ENCODE results near the gene APOBEC3G.
A peak's percentile ranks its signal among the peaks of the same experiment; 100 is the strongest.
"Not testable (repeated sequence)": the region's sequence is repeated elsewhere in the genome, so short reads cannot be mapped to it uniquely, and the experiment has no call there.

Gene APOBEC3G

DNA sequence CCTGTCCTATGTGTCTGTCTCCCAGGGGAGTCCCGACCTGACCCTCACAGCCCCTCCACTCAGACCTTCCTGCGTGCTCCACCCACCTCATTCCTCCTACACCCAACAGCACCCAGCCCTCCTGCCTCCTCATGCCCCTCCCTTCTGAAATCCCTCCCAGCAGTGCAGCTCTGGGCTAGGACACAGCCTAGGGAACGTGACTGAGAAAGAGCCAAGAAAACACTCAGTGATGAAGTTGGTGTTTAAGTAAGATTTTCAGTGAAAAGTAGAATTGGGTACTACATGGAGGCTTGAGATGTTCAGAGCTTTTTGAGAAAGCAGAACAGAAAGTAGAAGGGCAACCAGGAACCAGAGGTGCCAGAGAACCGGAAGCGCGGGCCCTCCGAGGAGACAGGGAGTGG is 4.5 kb upstream of the APOBEC3G start:
- not testable (repeated sequence) for DNase-seq (ENCODE audit: insufficient read length, low spot score)
- peak; percentile 89 for FAIRE-seq
- peak; percentile 90 for TF ChIP-seq SPI1 (IDR thresholded peaks at IDR 0.05; ENCODE audit: low read depth, low read length)

DNA sequence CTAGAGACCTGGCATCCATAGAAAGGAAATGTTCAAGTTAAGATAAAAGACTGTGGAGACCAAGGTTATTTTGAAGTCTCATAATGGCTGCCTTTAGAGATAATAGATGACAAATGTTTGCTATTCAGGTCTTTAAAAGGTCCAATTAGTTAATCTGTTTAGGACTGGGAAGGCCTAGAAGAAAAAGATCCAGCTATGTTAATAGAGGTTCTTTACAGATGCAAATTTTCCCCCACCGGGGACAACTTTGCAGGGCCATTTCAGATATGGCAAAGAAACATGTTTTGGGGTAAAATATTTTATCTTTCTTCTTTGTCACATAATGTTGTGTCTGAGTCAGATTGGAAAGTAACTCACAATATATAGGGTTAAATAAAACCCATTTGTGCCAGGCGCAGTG is 3.1 kb upstream of the APOBEC3G start:
- TF ChIP-seq POLR2A (IDR thresholded peaks at IDR 0.05; ENCODE audit: low read depth, low read length) = no peak
- TF ChIP-seq POLR2AphosphoS5 (IDR thresholded peaks at IDR 0.05; ENCODE audit: low read depth, low read length) = no peak
- no peak for TF ChIP-seq POU2F2 (IDR thresholded peaks at IDR 0.05; ENCODE audit: low read depth, low read length)
- TF ChIP-seq TAF1 (IDR thresholded peaks at IDR 0.05; ENCODE audit: low read depth, low read length) = no peak
- no peak for TF ChIP-seq PAX5 (IDR thresholded peaks at IDR 0.05; ENCODE audit: insufficient read depth, low read length, severe bottlenecking)
- no peak for TF ChIP-seq SPI1 (IDR thresholded peaks at IDR 0.05; ENCODE audit: low read depth, low read length)
- DNase-seq (ENCODE audit: insufficient read length, low spot score) = no peak
- no peak for FAIRE-seq

- not testable (repeated sequence) for DNase-seq (ENCODE audit: insufficient read length, low spot score)
- FAIRE-seq = peak; percentile 35
- peak; percentile 74; the same call in 1 of the 2 replicates for TF ChIP-seq POU2F2 (IDR thresholded peaks at IDR 0.05; ENCODE audit: low read depth, low read length)
Measured at GRCh38 chr22:39076155-39077025, 685 bp upstream of the APOBEC3G start.

DNA sequence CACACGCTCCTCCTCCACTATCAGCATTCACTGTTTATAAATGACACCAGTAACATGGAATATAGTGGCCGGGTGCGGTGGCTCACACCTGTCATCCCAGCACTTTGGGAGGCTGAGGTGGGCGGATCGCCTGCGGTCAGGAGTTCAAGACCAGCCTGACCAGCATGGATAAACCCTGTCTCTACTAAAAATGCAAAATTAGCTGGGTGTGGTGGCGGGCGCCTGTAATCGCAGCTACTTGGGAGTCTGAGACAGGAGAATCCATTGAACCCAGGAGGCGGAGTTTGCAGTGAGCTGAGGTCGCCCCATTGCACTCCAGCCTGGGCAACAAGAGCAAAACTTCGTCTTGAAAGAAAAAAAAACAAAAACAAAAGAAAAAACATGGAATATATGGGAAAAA is 837 bp downstream of the APOBEC3G start:
- FAIRE-seq = peak; percentile 68
- not testable (repeated sequence) for DNase-seq (ENCODE audit: insufficient read length, low spot score)

DNA sequence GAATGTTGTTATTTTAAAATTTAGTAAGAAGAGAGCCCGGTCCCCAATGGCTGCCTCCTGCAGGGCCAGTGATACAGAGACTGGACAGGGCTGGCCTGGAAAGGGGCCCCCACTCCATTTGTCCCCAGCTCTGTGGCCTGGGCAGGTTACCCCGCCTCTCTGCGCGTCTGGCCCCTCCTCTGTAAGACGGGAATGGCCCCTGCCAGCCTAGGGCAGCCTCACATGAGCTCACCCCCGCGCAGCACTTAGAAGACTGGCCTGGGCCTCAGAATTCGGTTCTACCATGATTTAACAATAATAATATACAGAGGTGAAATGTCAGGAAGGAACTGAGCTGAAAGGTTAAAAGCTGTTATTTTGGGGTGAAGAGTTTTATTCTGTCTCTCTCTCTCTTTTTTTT is 1.3 kb downstream of the APOBEC3G start:
- no peak for DNase-seq (ENCODE audit: insufficient read length, low spot score)
- no peak for FAIRE-seq
- TF ChIP-seq TAF1 (IDR thresholded peaks at IDR 0.05; ENCODE audit: low read depth, low read length) = no peak
- TF ChIP-seq POLR2AphosphoS5 (IDR thresholded peaks at IDR 0.05; ENCODE audit: low read depth, low read length) = no peak
- no peak for TF ChIP-seq SPI1 (IDR thresholded peaks at IDR 0.05; ENCODE audit: low read depth, low read length)
- TF ChIP-seq PAX5 (IDR thresholded peaks at IDR 0.05; ENCODE audit: insufficient read depth, low read length, severe bottlenecking) = no peak
- TF ChIP-seq POLR2A (IDR thresholded peaks at IDR 0.05; ENCODE audit: low read depth, low read length) = no peak
- no peak for TF ChIP-seq POU2F2 (IDR thresholded peaks at IDR 0.05; ENCODE audit: low read depth, low read length)

DNA sequence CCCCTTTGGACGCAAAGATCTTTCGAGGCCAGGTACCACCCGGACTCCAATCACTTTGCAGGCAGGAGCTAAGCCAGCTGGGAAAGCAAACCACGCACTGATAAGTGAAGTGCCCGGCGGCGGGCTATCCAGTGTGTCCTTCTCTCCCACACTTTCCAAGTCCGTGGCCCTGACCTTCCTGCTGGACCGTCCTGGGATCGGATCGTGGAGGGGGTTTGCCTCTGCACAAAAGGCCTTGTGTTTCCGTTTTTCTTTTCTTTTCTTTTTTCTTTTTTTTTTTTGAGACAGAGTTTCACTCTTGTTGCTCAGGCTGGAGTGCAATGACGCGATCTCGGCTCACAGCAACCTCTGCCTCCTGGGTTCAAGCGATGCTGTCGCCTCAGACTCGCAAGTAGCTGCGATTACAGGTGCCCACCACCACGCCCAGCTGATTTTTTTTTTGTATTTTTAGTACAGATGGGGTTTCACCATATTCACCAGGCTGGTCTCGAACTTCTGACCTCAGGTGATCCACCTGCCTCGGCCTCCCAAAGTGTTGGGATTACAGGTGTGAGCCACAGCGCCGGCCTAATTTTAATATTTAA is 2.1 kb downstream of the APOBEC3G start:
- not testable (repeated sequence) for DNase-seq (ENCODE audit: insufficient read length, low spot score)
- FAIRE-seq = peak; percentile 77

DNA sequence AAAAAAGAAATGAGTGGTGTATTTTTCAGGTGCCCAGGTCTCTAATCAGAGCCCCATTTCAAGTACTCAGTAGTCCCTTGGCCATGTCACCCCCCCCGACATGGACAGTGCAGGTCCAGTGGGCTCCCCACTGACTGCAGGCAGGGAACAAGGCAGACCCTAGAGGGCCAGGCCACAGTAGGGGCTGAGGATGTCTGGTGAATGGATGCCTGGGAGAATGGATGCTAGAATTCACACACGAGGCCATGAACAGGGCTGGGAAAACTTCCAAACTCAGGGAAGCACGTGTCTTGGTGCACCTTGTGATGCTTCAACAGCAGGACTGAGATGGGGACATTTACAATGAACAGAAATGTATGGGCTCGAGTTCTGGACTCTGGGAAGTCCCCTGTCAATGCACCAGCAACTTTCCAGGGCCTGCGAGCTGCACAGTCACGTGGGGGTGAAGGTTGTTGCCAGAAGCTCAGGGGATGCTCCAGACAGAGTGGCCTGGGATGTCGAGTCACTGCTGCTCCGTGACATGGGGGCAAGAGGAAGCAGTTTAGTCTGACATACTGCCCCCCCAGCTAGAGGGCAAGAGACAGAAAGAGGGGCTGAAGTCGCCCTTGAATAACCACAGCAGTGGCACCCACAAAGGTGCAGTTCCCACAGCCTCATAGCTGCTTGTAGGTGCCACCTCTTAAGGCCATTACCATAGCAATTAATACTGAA is 3.1 kb downstream of the APOBEC3G start:
- DNase-seq (ENCODE audit: insufficient read length, low spot score) (no peak), FAIRE-seq (peak; percentile 89)
- TF ChIP-seq TAF1 (IDR thresholded peaks at IDR 0.05; ENCODE audit: low read depth, low read length) (no peak), POLR2AphosphoS5 (IDR thresholded peaks at IDR 0.05; ENCODE audit: low read depth, low read length) (no peak), POLR2A (IDR thresholded peaks at IDR 0.05; ENCODE audit: low read depth, low read length) (no peak), PAX5 (IDR thresholded peaks at IDR 0.05; ENCODE audit: insufficient read depth, low read length, severe bottlenecking) (no peak), SPI1 (IDR thresholded peaks at IDR 0.05; ENCODE audit: low read depth, low read length) (no peak), POU2F2 (IDR thresholded peaks at IDR 0.05; ENCODE audit: low read depth, low read length) (no peak)

- FAIRE-seq (no peak), DNase-seq (ENCODE audit: insufficient read length, low spot score) (no peak)
- TF ChIP-seq PAX5 (IDR thresholded peaks at IDR 0.05; ENCODE audit: insufficient read depth, low read length, severe bottlenecking) (no peak), POLR2AphosphoS5 (IDR thresholded peaks at IDR 0.05; ENCODE audit: low read depth, low read length) (no peak), POLR2A (IDR thresholded peaks at IDR 0.05; ENCODE audit: low read depth, low read length) (no peak), TAF1 (IDR thresholded peaks at IDR 0.05; ENCODE audit: low read depth, low read length) (no peak), SPI1 (IDR thresholded peaks at IDR 0.05; ENCODE audit: low read depth, low read length) (no peak), POU2F2 (IDR thresholded peaks at IDR 0.05; ENCODE audit: low read depth, low read length) (no peak)
Measured at GRCh38 chr22:39081016-39081415, 3.9 kb downstream of the APOBEC3G start.

DNA sequence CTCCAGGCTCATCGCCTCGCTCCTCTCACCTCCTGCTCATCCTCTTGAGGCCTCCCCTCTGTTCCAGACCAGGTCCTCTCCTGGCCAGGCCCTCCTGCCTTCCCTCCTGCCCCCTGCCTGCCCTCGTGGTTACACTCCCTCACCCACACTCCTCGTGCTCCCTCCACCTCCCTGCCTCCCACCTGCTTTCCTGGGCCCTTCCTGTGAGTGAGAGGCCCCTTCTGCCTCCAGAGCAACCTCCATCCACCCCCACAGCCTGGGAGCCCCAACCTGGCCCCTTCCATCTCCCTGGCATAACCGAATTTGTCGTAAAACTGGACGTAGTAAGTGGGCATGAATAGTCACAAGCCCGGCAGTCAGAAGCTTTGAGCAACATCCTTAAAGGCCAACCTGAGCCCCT is 4.5 kb downstream of the APOBEC3G start:
- FAIRE-seq = no peak
- TF ChIP-seq SPI1 (IDR thresholded peaks at IDR 0.05; ENCODE audit: low read depth, low read length) = no peak
- TF ChIP-seq POU2F2 (IDR thresholded peaks at IDR 0.05; ENCODE audit: low read depth, low read length) = no peak
- TF ChIP-seq PAX5 (IDR thresholded peaks at IDR 0.05; ENCODE audit: insufficient read depth, low read length, severe bottlenecking) = no peak
- TF ChIP-seq POLR2AphosphoS5 (IDR thresholded peaks at IDR 0.05; ENCODE audit: low read depth, low read length) = no peak
- TF ChIP-seq TAF1 (IDR thresholded peaks at IDR 0.05; ENCODE audit: low read depth, low read length) = no peak
- no peak for TF ChIP-seq POLR2A (IDR thresholded peaks at IDR 0.05; ENCODE audit: low read depth, low read length)
- no peak for DNase-seq (ENCODE audit: insufficient read length, low spot score)

Measured in GM12891 (cell line).